ENCODE data around the gene UPF1.

GRCh38 chr19:18832306-18833140 lies 764 bp downstream of the UPF1 start:
- TF ChIP-seq POLR2A (IDR thresholded peaks at IDR 0.05) (no peak), CTCF (IDR thresholded peaks at IDR 0.05) (peak in 3 of 7 experiments; percentile 0 to 18 (median 16))
